CD4-positive, alpha-beta T cell treated with Interleukin-2 at 100 ng/mL for 4 hours (primary cell): ENCODE results near the gene UGT2B10.
"Not testable (repeated sequence)": the region's sequence is repeated elsewhere in the genome, so short reads cannot be mapped to it uniquely, and the experiment has no call there.

ENCODE experiments used
- DNase-seq: peaks from one replicate; pipeline ENCODE4 v3.0.0-alpha.2; 2020; ENCODE audit warnings: low spot score

The UGT2B10 gene

DNA sequence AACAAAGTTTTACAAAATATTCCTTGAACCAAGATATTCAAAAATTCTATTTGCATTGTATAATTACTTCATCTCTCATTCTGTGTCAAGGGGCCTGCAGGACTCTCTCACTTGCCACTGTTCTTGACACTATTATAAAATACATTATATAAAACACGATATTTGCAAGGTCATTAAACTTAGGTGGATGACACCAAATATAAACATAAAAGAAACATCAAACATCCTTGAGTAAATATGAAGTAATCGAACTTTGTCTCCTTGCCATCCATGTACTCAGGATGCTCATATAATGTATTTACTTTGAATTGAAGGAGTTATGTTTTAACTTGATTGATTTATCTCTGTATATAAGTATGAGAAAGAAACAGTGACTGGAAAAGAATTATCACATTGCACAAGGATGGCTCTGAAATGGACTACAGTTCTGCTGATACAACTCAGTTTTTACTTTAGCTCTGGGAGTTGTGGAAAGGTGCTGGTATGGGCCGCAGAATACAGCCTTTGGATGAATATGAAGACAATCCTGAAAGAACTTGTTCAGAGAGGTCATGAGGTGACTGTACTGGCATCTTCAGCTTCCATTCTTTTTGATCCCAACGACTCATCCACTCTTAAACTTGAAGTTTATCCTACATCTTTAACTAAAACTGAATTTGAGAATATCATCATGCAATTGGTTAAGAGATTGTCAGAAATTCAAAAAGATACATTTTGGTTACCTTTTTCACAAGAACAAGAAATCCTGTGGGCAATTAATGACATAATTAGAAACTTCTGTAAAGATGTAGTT, at the start of gene UGT2B10:
Gene UGT2B10, plus strand, starts transcription at position 378 of the 793 bp plus-strand sequence. Its CDS starts 26 bp downstream, at position 404.
- DNase-seq = not testable (repeated sequence)

DNA sequence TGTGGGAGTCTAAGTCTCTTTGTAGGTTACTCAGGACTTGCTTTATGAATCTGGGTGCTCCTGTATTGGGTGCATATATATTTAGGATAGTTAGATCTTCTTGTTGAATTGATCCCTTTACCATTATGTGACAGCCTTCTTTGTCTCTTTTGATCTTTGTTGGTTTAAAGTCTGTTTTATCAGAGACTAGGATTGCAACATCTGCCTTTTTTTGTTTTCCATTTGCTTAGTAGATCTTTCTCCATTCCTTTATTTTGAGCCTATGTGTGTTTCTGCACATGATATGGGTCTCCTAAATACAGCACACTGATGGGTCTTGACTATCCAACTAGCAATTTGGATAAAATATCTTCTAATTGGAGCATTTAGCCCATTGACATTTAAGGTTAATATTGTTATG, 44.0 kb upstream of the UGT2B10 start:
- DNase-seq = not testable (repeated sequence)

DNA sequence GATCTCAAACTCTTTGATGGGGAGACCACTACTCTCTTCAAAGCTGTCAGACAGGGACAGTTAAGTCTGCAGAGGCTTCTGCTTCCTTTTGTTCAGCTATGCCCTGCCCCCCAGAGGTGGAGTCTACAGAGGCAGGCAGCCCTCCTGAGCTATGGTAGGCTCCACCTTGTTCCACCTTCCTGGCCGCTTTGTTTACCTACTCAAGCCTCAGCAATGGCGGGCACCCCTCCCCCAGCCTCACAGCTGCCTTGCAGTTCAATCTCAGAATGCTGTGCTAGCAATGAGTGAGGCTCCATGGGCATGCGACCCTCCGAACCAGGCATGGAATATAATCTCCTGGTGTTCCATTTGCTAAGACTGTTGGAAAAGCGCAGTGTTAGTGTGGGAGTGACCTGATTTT, 42.1 kb upstream of the UGT2B10 start:
- DNase-seq = no peak

DNA sequence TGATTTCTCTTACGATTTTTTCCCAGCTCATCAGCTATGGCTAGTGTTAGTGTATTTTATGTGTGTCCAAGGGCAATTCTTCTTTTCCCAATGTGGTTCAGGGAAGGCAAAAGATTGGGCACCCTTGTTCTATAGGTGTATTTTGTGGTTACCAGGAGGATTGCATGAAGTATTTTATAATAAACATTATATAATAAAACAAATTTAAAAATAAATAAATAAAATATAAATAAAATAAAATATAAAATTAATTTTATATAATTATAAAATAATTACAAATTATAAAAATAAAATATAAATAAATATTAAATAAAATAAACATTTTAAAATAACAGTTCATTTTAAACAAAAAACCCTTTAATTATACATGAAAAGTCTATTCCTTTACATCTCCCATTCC, 35.6 kb upstream of the UGT2B10 start:
- no peak for DNase-seq

DNA sequence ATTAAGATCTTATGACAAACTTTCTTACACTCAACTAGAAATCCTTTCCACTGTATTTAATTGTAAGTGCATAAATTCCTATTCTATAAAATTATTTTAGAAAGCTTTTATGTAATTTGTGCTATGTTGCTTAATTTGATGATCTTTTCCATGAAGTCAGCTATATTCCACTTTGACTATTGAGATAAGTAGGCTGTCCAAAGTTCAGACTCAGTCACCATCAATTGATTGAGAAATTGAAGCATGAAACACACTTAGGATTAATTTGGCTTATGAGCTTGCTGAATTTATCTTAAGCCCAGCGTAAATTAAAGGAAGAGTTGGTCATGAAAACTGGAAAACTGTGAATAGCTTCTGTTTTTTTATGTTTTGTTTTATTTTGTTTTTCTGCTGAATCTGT, 18.7 kb upstream of the UGT2B10 start:
- no peak for DNase-seq

DNA sequence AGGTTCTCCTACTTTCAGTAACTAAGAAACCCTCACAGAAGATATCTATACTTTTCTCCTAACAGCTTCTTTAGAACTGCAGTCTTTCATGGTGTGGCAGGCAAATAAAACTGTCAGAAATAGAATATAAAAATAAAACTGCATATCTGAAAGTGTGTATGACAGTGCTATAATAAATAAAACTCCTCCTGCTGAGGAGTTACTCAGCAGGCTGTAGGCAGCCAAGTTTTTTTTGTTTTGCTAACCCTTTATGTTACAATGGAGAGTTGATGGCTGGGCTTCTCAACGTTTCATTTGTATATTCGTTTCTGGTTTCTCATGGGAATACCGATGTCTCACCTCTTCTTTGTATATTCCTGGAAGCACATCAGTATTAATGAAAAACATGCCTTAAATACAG, 18.2 kb upstream of the UGT2B10 start:
- no peak for DNase-seq

DNA sequence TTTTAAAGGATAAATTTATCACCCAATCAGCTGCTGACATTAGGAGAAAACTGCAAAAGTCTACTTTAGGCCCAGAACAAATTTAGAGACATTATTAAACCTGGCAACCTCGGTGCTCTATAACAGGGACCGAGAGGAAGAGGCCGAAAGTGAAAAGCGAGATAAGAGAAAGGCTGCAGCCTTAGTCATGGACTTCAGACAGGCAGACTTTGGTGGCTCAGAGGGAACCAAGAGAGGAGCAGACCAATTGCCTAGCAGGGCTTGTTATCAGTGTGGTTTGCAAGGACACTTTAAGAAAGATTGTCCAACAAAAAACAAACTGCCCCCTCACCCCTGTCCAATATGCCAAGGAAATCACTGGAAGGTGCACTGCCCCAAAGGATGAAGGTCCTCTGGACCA, 12.8 kb upstream of the UGT2B10 start:
- no peak for DNase-seq

DNA sequence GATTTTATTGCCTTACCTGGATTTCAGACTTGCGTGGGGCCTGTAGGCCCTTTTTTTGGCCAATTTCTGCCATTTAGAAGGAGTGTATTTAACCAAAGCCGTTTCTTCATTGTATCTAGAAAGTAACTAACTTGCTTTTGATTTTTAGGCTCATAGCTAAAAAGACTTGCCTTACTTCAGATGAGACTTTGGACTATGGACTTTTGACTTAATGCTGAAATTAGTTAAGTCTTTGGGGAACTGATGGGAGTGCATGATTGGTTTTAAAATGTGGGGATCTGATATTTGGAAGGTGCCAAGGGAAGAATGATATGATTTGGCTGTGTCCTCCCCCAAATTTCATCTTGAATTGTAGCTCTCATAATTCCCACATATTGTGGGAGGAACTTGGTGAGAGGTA, 7.7 kb upstream of the UGT2B10 start:
- DNase-seq = no peak

DNA sequence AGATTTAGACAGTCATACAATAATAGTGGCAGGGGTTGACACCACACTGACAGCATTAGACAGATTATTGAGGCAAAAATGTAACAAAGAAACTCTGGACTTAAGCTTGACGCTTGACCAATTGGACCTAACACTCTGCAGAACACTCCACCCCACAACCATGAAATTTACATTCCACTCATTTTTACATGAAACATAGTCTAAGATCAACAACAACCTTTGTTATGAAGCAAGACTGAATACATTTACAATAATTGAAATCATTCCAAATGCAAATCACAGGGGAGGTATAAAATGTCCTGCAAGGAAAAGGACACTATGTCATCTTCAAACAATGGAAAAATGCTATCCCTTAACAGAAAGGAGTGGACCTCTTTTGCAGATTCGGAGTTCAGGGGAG, 4.9 kb upstream of the UGT2B10 start:
- DNase-seq = no peak

DNA sequence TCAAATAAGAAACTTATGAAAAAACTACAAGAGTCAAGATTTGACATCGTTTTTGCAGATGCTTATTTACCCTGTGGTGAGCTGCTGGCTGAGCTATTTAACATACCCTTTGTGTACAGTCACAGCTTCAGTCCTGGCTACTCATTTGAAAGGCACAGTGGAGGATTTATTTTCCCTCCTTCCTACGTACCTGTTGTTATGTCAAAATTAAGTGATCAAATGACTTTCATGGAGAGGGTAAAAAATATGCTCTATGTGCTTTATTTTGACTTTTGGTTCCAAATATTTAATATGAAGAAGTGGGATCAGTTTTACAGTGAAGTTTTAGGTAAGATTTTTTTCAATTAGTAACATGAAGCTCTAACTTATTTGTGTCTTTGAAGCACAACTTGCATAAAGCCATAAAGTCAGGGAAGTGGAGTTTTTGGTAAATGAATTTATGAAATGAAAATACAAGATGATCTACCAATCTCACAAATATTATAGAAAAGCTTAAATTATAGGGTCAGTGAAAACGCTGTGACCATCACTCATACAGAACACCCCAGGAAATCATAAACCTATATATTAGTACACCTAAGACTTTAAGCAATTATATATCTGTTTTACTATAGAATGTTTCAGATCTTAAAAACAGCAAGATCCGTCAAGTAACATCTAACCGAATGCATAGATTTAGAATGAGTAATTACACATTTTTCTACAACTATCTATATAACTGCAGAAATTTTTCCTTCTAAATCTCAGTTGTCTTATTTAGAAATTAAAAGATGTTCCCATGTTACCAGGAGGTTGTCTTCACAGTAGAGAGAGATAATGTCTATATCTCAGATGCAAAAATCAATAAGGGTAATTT, 844 bp downstream of the UGT2B10 start:
- not testable (repeated sequence) for DNase-seq

DNA sequence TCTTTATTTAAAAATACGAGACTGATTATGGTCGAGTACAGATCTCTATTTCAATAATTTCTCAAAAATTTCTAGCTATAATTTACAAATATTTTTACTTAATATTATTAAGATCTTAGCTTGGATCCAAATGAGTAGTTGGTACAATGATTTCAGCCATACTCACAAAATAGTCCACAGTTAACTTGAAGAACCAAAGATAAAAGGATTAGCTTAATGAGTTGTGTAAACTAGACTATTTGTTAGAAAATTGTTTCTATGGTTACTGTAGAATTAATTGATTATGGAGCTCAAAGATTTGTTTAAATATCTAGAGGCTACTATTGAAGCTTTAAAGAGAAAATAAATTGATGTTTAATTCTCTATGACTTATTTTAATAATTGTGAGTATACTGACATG, 1.6 kb downstream of the UGT2B10 start:
- DNase-seq = no peak

DNA sequence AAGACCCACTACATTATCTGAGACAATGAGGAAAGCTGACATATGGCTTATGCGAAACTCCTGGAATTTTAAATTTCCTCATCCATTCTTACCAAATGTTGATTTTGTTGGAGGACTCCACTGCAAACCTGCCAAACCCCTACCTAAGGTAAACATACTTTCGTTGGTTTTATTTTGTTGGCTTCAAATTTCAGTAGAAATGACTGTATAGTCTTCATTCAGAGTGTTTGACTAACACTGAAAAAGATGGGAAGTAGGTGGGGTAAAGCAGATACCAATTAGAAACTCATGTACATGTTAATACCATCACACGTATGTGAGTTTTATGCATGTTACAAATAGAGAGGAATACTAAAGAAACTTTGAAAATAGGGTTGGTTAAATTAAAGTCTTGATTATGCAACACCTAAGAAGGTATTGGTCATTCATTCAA, 2.3 kb downstream of the UGT2B10 start:
- DNase-seq = not testable (repeated sequence)

DNA sequence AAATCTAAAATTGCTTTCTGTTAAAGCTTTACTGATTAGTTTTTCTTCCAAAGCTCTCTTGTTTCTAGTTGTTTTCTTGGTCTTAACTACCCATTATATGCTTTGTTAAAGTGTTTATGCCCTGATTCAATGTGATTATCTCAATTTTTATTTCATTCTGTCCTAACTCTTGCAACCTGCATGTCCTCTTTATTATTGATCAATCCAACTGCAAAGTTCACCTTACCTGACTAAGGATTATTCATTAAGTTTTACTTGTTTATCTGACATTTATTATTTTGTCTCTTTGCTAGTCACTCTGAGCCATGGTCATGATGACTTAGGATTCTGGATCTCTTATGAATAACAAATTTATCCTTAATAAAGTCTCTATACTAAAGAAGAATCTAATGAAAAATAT, 15.8 kb downstream of the UGT2B10 start:
- no peak for DNase-seq

DNA sequence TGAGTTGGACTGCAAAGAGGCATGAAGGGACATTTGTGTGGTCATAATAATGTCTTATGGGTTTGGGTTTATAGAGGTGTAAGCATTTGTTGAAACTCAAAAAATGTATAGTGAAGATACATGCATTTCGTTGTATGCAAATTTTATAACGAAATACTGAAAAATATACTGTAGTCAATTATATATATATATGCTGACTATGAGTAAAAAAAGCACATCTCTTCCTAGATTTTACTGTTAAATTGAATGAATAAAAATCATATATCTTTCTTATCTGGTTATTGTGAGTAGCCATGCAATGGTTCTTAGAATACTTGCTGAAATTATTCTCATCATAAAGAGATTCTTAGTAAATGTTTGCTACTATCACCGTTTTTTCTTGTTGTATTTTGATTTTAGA, 34.5 kb downstream of the UGT2B10 start:
- no peak for DNase-seq

DNA sequence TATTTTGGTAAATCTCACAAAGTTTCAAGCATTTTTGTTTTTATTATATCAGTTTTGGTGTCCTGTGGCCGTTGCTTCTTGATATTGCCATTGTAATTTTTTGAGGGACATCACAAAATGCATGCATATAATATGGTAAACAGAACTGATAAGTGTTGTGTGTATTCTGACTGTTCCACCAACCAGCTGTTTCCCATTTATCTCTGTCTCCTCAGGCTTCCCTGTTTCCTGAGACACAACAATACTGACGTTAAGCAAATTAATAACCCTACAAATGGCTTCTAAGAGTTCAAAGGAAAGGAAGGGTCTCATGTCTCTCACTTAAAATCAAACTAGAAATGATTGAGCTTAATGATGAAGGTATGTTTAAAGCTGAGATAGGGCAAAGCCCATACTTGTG, 40.0 kb downstream of the UGT2B10 start:
- DNase-seq = no peak

DNA sequence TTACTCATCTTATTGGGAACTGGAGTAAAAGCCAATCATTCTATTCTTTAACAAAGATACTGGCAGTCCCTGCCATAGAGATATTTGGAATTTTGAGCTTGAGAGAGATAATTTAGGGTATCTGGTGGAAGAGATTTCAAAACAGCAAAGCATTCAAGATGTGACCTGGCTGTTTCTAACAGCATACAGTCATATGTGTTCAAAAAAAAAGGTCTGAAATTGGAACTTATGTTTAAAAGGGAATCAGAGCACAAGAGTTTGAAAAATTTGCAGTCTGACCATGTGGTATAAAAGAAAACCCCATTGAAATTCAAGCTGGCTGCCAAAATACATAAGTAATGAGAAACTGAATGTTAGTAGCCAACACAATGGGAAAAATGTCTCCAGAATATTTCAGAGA, 42.2 kb downstream of the UGT2B10 start:
- no peak for DNase-seq

DNA sequence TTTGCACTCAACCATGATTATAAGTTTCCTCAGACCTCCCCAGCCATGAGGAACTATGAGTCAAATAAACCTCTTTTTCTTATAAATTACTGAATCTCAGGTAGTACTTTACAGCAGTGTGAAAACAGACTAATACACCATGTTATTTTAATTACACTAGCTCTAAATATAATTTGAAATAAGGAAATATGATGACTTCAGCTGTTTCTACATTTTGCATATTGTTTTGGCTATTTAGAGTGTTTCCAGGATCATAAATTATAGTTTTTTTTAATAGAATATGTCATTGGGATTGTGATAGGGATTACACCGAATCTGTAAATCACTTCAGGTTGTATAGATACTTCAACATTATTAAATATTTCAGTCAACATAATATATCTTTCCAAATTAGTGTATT, 43.9 kb downstream of the UGT2B10 start:
- no peak for DNase-seq

DNA sequence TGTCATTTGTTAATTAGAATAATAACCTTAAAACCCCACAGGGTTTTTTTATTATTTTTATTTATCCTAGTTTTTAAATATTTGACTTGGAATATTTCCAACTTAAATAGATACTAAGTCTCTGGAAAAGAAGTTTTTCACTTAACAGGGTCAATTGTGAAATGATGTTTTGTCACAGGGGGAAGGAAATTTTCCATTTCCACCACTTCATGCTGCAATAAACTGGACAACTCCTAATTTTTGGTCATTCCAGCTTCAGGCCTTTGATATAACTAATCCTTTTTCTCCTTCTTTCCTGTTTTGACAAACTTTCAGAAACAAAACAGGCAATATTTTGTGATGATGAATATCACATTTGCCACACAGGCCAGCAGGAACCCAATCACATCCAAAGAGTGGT, 45.3 kb downstream of the UGT2B10 start:
- DNase-seq = no peak

DNA sequence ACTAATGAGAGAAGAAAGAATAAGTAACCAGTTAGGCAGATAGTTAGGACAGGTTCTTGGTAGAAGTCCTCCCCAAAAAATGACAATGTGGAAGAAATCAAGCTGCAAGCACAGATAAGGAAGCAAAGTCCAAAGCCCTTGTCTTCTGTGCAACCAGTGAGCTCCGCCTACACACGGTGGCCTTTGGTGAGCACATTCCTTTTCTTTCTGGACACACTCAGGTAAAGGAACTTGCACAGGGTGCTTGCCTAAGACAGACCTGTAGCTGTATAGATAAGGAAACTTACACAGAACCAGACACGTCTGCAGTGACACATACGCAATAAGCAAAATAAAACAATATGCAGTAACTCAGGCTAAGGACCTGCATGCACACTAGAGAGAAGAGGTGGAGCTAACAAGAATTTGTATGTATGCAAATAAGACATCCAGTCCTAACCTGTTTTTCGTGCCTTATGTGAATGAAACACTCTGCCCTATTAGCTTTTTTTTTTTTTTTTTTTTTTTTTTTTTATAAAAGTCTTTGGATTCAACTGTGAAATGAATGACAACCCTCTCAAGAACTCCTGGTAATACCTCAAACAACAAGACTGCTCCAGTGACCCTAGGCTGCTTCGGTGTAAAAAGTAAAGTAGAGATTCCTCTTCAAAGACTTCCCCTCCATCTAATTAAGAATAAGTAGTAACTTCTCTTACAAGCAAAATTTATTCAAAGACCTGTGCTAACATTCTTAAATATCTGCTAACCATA, 48.8 kb downstream of the UGT2B10 start:
- no peak for DNase-seq

DNA sequence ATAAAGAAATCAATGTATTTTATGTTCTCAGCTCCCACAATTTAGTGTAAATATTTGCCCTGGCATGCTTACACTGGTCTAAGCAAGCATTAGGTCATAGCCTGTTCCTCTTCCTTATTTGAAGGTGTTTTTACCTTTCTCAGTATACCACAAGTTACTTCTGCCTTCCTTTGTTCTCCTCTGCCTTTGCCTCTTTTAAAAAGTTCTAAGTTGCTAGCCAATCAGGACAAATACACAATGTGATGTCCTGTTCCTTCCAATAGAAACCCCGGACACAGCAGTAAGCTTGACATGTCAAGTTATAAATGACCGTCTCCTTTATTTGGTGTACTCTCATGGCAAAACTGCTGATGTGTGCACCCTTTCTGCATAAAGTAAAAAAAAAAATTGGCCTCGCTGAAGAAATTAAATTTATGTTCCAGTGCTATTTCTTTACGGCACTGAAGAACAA, 49.4 kb downstream of the UGT2B10 start:
- no peak for DNase-seq

DNA sequence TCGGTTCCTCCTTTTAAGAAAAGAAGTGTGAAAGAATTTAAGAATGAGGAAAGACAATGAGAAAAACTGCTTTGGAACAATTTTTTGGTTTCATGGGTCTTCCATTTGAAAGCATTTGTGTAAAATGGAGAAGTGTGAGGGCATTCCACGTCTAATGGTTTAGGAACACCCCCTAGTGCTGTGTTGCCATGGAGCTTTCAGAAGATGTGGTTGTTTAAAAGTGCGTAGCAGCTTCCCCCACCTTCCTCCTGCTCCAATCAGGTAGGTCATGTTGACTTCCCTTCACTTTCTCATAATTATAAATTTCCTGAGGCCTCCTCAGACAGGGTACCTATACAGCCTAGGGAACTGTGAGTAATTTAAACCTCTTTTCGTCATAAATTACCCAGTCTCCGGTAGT, 50.0 kb downstream of the UGT2B10 start:
- no peak for DNase-seq

DNA sequence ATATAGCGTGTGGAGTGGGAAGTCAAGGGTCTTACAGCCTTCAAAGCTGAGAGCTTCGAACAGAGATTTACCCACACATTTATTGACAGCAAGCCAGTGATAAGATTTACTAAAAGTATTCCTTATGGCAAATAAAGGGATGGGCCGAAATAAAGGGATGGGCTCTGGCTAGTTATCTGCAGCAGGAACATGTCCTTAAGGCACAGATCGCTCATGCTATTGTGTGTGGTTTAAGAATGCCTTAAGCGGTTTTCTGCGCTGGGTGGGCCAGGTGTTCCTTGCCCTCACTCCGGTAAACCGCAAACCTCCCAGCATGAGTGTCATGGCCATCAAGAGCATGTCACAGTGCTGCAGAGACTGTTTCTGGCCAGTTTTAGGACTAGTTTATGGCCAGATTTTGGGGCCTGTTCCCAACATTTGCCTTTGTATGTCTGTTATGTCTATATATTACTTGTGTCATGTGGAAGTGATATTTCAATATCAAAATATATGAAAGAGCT, 53.5 kb downstream of the UGT2B10 start:
- DNase-seq = no peak
